ENCODE results near the gene IL27RA.

GRCh38 chr19:14053500-14053899 lies 21.9 kb downstream of the IL27RA start:
- TF ChIP-seq EZH2 (IDR thresholded peaks at IDR 0.05) (no peak), POLR2AphosphoS5 (IDR thresholded peaks at IDR 0.05; ENCODE audit: borderline replicate concordance, low read depth, low read length) (no peak)
